ENCODE results near the gene CSTF1. TPM values are rescaled to one million over a fixed set of nuclear protein-coding genes. Genes with fewer than 3 reads are reported as not detected.

The CSTF1 gene
- total and polyA plus RNA-seq, 10 donors: 9.8 to 45.0 (median 28.5) TPM

DNA sequence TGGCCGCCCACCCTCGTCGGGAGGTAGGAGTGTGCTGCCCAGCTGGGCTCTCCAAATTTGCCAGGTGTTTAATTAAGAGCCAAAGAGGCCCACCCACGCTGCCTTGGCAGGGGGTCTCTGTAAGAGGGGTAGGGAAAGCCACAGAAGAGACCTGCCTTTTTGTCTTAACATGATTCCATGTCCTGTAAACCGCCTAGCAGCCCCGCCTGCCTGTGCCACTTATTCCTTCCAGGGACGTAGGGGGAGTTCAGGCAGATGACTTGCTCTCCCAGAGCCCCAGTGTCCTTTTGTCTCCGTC, 31.6 kb upstream of the CSTF1 start:
- Histone ChIP-seq H3K27me3 (replicated peaks in 1 of 7) (no peaks in the 10 kb centered on the region), H3K36me3 (peaks cover 0 to 16% (median 10%) of the 10 kb centered on the region in 6 donors), H3K9me3 (no peaks in the 10 kb centered on the region), H3K4me1 (peaks cover 0 to 42% (median 25%) of the 10 kb centered on the region in 6 donors), H3K4me3 (peak overlapping the region in 1 of 8 donors; percentile 98), H3K27ac (no peak overlapping the region)
- WGBS, 5 donors: 89 to 98% (median 90%) methylated on average over 8 of the region's 8 CpGs
- no peak for TF ChIP-seq POLR2AphosphoS5 (IDR thresholded peaks at IDR 0.05)
- DNase-seq: no peak
- intact Hi-C loops (cut with DNase I; ENCODE audit: low total_unique reads): no loop called here

DNA sequence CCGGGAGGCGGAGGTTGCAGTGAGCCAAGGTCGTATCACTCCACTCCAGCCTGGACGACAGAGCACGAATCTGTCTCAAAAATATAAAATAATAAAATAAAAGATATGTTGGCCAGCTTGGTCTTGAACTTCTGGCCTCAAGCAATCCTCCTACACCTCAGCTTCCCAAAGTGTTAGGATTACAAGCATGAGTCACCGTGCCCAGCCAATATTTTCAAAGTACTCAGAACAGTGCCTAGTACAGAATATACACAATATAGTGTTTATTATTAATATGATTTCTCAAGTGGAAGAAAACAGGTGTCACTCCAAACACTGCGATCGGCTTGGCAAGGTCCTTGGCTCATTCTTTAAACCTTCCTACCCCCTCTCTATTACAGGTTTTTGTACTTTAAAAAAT, 30.5 kb upstream of the CSTF1 start:
- TF ChIP-seq POLR2AphosphoS5 (IDR thresholded peaks at IDR 0.05) (no peak), POLR2A (IDR thresholded peaks at IDR 0.05) (no peak), CTCF (IDR thresholded peaks at IDR 0.05 in 8 of 11, conservative IDR thresholded peaks at IDR 0.05 in 3 of 11) (no peak)
- Histone ChIP-seq H3K4me1 (peaks cover 0 to 42% (median 25%) of the 10 kb centered on the region in 6 donors), H3K4me3 (no peak overlapping the region), H3K9me3 (no peaks in the 10 kb centered on the region), H3K27me3 (replicated peaks in 1 of 7) (no peaks in the 10 kb centered on the region), H3K36me3 (peaks cover 0 to 27% (median 18%) of the 10 kb centered on the region in 6 donors), H3K27ac (peak overlapping the region in 3 of 8 donors; percentile 58 to 65 (median 58))
- WGBS, 5 donors: 80 to 93% (median 85%) methylated on average over 8 of the region's 8 CpGs
- intact Hi-C loops (cut with DNase I; ENCODE audit: low total_unique reads): no loop called here
- DNase-seq: no peak

DNA sequence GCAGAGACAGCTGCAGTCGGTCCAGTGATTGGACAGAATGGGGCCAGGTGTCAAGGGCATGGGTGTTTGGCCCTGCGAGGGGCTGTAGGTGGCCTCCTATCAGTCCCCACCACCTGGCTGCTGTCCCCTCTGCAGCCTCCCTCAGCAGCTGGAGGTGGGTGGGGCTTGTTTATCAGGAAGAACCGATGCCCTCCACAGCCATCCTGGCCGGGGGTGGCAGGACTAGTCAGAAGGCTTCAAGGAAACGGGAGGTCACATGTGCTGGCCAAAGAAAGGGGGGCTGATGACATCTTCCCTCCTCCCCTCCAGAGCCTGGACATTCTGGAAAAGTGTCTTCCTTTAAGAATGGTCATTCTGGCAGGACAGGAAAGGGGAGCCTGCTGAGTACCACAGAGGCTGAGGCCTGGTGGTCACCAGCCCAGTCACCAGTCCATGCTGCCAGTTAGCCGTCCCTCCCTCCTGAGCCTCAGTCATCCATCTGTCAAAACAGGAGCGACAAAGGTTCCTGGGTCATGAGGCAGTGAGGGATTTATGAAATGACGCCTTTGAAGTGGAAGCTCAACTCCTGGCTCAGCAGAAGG, 29.5 kb upstream of the CSTF1 start:
- Histone ChIP-seq H3K27ac (peak overlapping the region in 6 of 8 donors; percentile 13 to 65 (median 58)), H3K9me3 (no peaks in the 10 kb centered on the region), H3K36me3 (peaks cover 0 to 37% (median 27%) of the 10 kb centered on the region in 6 donors), H3K4me1 (peaks cover 0 to 41% (median 25%) of the 10 kb centered on the region in 6 donors), H3K27me3 (replicated peaks in 1 of 7) (no peaks in the 10 kb centered on the region), H3K4me3 (no peak overlapping the region)
- intact Hi-C loops (cut with DNase I; ENCODE audit: low total_unique reads): no loop called here
- WGBS, 5 donors: 35 to 52% (median 44%) methylated on average over 6 to 8 of the region's 8 CpGs
- peak; percentile 81 for DNase-seq
- TF ChIP-seq POLR2AphosphoS5 (IDR thresholded peaks at IDR 0.05): peak; percentile 53 to 76 (median 61)
- no peak for TF ChIP-seq CTCF (IDR thresholded peaks at IDR 0.05 in 8 of 11, conservative IDR thresholded peaks at IDR 0.05 in 3 of 11)

GRCh38 chr20:56363491-56363890, 29.0 kb upstream of the CSTF1 start:
- H3K9me3 ChIP-seq: no peaks in the 10 kb centered on the region
- H3K36me3 ChIP-seq: peaks cover 0 to 43% (median 29%) of the 10 kb centered on the region in 6 donors
- TF ChIP-seq POLR2AphosphoS5 (IDR thresholded peaks at IDR 0.05) (no peak), CTCF (IDR thresholded peaks at IDR 0.05 in 8 of 11, conservative IDR thresholded peaks at IDR 0.05 in 3 of 11) (no peak), POLR2A (IDR thresholded peaks at IDR 0.05) (no peak)
- no peaks in the 10 kb centered on the region for H3K27me3 ChIP-seq (replicated peaks in 1 of 7)
- WGBS, 5 donors: 87 to 99% (median 95%) methylated on average over 6 of the region's 6 CpGs
- no peak for DNase-seq
- intact Hi-C loops (cut with DNase I; ENCODE audit: low total_unique reads): no loop called here
- peak overlapping the region in 4 of 8 donors; percentile 26 to 65 (median 58) for H3K27ac ChIP-seq
- H3K4me1 ChIP-seq: peaks cover 0 to 36% (median 23%) of the 10 kb centered on the region in 6 donors
- H3K4me3 ChIP-seq: no peak overlapping the region
